Lung (tissue), 12 donors: Measurements from ENCODE around the gene LAMP2. TPM values are rescaled to one million over a fixed set of nuclear protein-coding genes. Genes with fewer than 3 reads are reported as not detected.
"Not testable (repeated sequence)": the region's sequence is repeated elsewhere in the genome, so short reads cannot be mapped to it uniquely, and the experiment has no call there.

Experiments used
- ATAC-seq: fragments of 200-7000 bp; cut with Tn5 transposase; one replicate; pipeline ENCODE4 v1.9.1; 2020; ENCODE audit warnings: moderate number of reproducible peaks; ENCODE audit not compliant: insufficient read depth, low FRiP score
- DNase-seq, 3 donors: peaks; one replicate each; pipeline ENCODE4 v3.0.0-alpha.2; 2013 to 2017
- H3K27ac ChIP-seq, 2 donors: one replicate each; pipeline ENCODE4 v1.5.1; 2013; ENCODE audit warnings: mild to moderate bottlenecking in 2 of 2, moderate library complexity in 2 of 2, control low read depth in 1 of 2, inconsistent platforms in 1 of 2, low read depth in 1 of 2, low read length in 1 of 2
- H3K27me3 ChIP-seq, 3 donors: one replicate each; pipeline ENCODE4 v1.5.1; 2013; ENCODE audit warnings: low read length in 2 of 3; ENCODE audit not compliant: control insufficient read depth in 3 of 3, insufficient read depth in 3 of 3
- H3K36me3 ChIP-seq, 4 donors: one replicate each; pipeline ENCODE4 v1.5.1; 2013; ENCODE audit warnings: low read length in 4 of 4, mild to moderate bottlenecking in 1 of 4, moderate library complexity in 1 of 4; ENCODE audit not compliant: control insufficient read depth in 4 of 4, insufficient read depth in 4 of 4
- H3K4me1 ChIP-seq, 5 donors: one replicate each; pipeline ENCODE4 v1.5.1; 2013; ENCODE audit warnings: low read length in 5 of 5, mild to moderate bottlenecking in 2 of 5, moderate library complexity in 1 of 5; ENCODE audit not compliant: control insufficient read depth in 5 of 5, insufficient read depth in 5 of 5
- H3K4me3 ChIP-seq: one replicate; pipeline ENCODE4 v1.5.1; 2013; ENCODE audit warnings: mild to moderate bottlenecking, control low read depth, moderate library complexity
- H3K9ac ChIP-seq, 2 donors: one replicate each; pipeline ENCODE4 v1.5.1; 2013; ENCODE audit warnings: low read length in 2 of 2, control low read depth in 1 of 2; ENCODE audit not compliant: insufficient read depth in 1 of 2
- H3K9me3 ChIP-seq, 4 donors: one replicate each; pipeline ENCODE4 v1.5.1; 2013; ENCODE audit warnings: low read length in 3 of 4, mild to moderate bottlenecking in 1 of 4, moderate library complexity in 1 of 4; ENCODE audit not compliant: control insufficient read depth in 4 of 4, insufficient read depth in 3 of 4
- WGBS, 2 donors: extraction: QIAGEN DNeasy Blood & Tissue Kit; methylation state at CpG; one replicate each; pipeline ENCODE4 v1.1.7; 2013; 5-methylcytosine and 5-hydroxymethylcytosine counted together
- polyA plus RNA-seq, 2 donors: library from polyadenylated mRNA; stranded (reverse); fragments of 200-250 nt; gene quantifications; one replicate each; pipeline ENCODE4 v1.2.1, GENCODE V29; 2013
- total RNA-seq, 2 donors: library from RNA; depleted of rRNA in 1 of 2; stranded (reverse); fragments of >200 nt in 1 of 2; gene quantifications; one replicate each; pipeline ENCODE4 v1.2.1, GENCODE V29; 2014 to 2021
- TF ChIP-seq, protein P1 (sequence below): IDR thresholded peaks from 2 replicates; pipeline ENCODE4 v1.5.1; 2012; ENCODE audit warnings: mild to moderate bottlenecking; ENCODE audit errors: control extremely low read depth, extremely low read depth
- donor health status: control.
- donor health status: control.
- donor health status: Bipolar disorder and iron deficiency.
- donor health status: healthy.
- donor health status: DM: yes; HTN: yes; CAD: no.

The LAMP2 gene
- total and polyA plus RNA-seq, 4 donors: 35.0 to 102 (median 98.6) TPM

DNA sequence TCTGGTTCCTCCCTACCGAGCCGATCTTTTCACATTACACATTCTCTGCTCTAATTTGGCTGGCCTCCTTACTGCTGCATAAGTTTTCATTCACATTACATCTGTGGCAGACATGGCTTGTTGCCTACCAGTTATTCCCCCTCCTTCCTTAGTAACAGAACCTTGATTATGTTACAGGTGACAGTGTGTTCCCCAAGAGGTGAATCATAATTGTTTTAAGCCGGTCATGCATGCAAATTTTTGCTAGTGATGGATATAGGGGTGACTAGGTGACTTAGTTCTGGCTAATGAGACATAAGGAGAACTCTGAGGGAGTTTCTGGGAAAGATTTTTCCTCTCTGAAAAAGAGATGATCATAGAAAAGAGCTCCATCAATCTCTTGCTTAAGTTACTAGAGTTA is 8.4 kb upstream of the LAMP2 start:
- Histone ChIP-seq H3K4me3 (no peak overlapping the region), H3K27me3 (no peaks in the 10 kb centered on the region), H3K9me3 (no peaks in the 10 kb centered on the region), H3K27ac (no peak overlapping the region), H3K36me3 (no peaks in the 10 kb centered on the region), H3K9ac (no peak overlapping the region), H3K4me1 (no peaks in the 10 kb centered on the region)
- 74 to 96% methylated on average over 3 of the region's 3 CpGs for WGBS, 2 donors
- no peak for ATAC-seq
- TF ChIP-seq, protein P1, sequence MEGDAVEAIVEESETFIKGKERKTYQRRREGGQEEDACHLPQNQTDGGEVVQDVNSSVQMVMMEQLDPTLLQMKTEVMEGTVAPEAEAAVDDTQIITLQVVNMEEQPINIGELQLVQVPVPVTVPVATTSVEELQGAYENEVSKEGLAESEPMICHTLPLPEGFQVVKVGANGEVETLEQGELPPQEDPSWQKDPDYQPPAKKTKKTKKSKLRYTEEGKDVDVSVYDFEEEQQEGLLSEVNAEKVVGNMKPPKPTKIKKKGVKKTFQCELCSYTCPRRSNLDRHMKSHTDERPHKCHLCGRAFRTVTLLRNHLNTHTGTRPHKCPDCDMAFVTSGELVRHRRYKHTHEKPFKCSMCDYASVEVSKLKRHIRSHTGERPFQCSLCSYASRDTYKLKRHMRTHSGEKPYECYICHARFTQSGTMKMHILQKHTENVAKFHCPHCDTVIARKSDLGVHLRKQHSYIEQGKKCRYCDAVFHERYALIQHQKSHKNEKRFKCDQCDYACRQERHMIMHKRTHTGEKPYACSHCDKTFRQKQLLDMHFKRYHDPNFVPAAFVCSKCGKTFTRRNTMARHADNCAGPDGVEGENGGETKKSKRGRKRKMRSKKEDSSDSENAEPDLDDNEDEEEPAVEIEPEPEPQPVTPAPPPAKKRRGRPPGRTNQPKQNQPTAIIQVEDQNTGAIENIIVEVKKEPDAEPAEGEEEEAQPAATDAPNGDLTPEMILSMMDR: no peak
- no peak for DNase-seq

DNA sequence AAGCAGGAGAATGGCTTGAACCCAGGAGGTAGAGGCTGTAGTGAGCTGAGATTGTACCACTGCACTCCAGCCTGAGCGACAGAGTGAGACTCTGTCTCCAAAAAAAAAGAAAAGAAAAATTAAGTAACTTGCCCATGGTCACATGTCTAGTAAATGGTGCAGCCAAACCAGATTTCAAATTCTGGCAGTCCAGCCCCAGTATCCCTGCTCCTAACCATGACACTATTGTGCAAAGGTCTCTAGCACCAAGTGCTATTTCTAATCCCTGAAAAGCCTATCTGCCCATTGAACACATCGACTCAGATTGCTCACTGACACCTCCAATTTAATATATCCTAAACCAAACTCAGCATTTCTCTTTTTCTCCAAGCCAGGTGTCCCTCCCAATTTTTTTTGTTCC is 7.6 kb upstream of the LAMP2 start:
- no peak overlapping the region for H3K4me3 ChIP-seq
- ATAC-seq (no peak), DNase-seq (no peak)
- H3K9me3 ChIP-seq: no peaks in the 10 kb centered on the region
- no peak overlapping the region for H3K9ac ChIP-seq
- TF ChIP-seq, protein P1: no peak
- H3K36me3 ChIP-seq: no peaks in the 10 kb centered on the region
- no peaks in the 10 kb centered on the region for H3K27me3 ChIP-seq
- H3K27ac ChIP-seq: no peak overlapping the region
- H3K4me1 ChIP-seq: no peaks in the 10 kb centered on the region
- 68 to 93% methylated on average over 2 of the region's 2 CpGs for WGBS, 2 donors

DNA sequence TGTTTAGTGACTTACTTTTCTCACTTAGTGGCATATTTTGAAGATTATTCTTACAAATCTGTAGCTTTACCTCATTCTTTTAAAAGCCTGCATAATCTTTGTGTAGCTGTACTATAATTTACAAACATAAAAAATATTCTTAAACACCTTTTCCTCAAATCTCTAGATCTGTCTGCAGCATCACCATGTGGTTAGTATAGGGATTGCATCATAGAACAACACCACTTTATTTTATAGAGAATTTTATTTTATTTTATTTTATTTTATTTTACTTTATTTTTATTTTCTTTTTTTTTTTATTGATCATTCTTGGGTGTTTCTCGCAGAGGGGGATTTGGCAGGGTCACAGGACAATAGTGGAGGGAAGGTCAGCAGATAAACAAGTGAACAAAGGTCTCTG is 6.4 kb upstream of the LAMP2 start:
- H3K27me3 ChIP-seq, H3K4me3 ChIP-seq, H3K27ac ChIP-seq, ATAC-seq, H3K4me1 ChIP-seq, H3K9me3 ChIP-seq, H3K36me3 ChIP-seq, H3K9ac ChIP-seq: not testable (repeated sequence)
- 5% methylated on average over 1 of the region's 1 CpG; no CpG with 5 or more reads in 1 of the 2 donors for WGBS, 2 donors
- peak in 1 of 3 donors; percentile 18 for DNase-seq
- TF ChIP-seq, protein P1: peak; percentile 23

DNA sequence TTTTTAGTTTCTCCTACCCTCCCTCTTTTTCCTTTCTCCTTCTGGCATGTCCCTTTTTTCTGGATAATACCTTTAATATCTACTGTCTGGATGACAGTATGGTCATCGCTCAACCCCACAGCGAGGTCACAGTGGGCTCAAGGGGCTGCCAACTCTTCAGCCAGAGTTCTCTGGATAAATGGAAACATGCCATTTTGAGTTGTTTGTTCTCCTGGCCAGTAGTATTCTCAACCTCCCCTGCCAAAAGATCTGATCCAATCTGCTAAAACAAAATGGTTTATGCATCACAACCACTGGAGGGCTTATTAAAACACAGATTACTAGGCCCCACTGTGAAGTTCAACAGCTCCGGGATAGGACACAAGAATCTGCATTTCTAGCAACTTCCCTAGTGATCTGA is 5.0 kb upstream of the LAMP2 start:
- Histone ChIP-seq H3K9me3 (no peaks in the 10 kb centered on the region), H3K4me3 (no peak overlapping the region), H3K27ac (no peak overlapping the region), H3K9ac (no peak overlapping the region), H3K4me1 (no peaks in the 10 kb centered on the region), H3K27me3 (no peaks in the 10 kb centered on the region), H3K36me3 (no peaks in the 10 kb centered on the region)
- TF ChIP-seq, protein P1: no peak
- DNase-seq (no peak), ATAC-seq (no peak)
- WGBS, 2 donors: 78 to 97% methylated on average over 3 of the region's 3 CpGs

DNA sequence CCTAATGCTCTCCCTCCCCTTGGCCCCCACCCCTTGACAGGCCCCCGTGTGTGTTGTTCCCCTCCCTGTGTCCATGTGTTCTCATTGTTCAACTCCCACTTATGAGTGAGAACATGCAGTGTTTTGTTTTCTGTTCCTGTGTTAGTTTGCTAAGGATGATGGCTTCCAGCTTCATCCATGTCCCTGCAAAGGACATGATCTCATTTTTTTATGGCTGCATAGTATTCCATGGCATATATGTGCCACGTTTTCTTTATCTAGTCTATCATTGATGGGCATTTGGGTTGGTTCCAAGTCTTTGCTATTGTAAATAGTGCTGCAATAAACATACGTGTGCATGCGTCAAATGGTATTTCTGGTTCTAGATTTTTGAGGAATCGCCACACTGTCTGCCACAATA is 561 bp upstream of the LAMP2 start:
- ATAC-seq, H3K4me1 ChIP-seq, DNase-seq, H3K27ac ChIP-seq, H3K9me3 ChIP-seq, H3K27me3 ChIP-seq, H3K4me3 ChIP-seq, H3K36me3 ChIP-seq, H3K9ac ChIP-seq: not testable (repeated sequence)
- WGBS, 2 donors: 60 to 72% methylated on average over 5 of the region's 5 CpGs
